Measurements from ENCODE around the gene B3GNT7. TPM values are rescaled to one million over a fixed set of nuclear protein-coding genes. Genes with fewer than 3 reads are reported as not detected.

Gene B3GNT7
- total RNA-seq, 1 experiment from 2014 or later, result 11.0 TPM

DNA sequence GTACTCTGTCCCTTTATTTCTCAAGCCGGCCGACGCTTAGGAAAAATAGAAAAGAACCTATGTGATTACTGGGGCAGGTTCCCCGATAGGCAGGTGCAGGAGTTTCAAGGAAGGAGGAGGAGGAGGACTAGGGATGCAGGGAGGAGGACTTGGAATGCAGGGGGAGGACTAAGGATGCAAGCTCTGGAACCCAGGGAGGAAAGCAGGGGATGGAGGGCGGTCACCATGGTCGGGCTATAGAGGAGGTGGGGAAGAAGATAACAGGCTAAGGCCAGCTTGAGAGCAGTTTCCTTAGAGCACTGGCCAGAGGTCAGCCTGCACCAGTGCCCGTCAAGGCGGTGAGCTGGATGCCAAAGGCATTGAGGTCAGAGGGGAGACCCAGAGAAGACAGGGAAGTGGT lies 18.7 kb upstream of the B3GNT7 start:
- Histone ChIP-seq H3K79me2 (ENCODE audit: low read length) (0 out of 2 replicates have a peak, but pooled peaks cover 3% of the 10 kb centered on the region), H4K20me1 (ENCODE audit: low read length) (no peaks in the 10 kb centered on the region), H3K36me3 (ENCODE audit: low read depth, low read length) (no peaks in the 10 kb centered on the region), H3K9me3 (ENCODE audit: low read length) (no peaks in the 10 kb centered on the region), H3K27ac (ENCODE audit: low read length) (peak overlapping the region; percentile 87; the same call in 1 of the 2 replicates), H3K4me1 (ENCODE audit: insufficient read depth, low read length) (peaks cover 36% of the 10 kb centered on the region), H3K27me3 (ENCODE audit: low read length) (no peaks in the 10 kb centered on the region), H3K4me2 (ENCODE audit: low read length) (no peak overlapping the region), H3F3A (ENCODE audit: low read length, unreplicated experiment) (no peaks in the 10 kb centered on the region), H2AFZ (ENCODE audit: low read length) (no peak overlapping the region), H3K4me3 (ENCODE audit: low read length) (no peak overlapping the region), H3K9ac (ENCODE audit: low read length) (no peak overlapping the region), H3K9me2 (replicated peaks; ENCODE audit: low read length) (no peaks in the 10 kb centered on the region)
- TF ChIP-seq EZH2 (IDR thresholded peaks at IDR 0.05; ENCODE audit: low read length, unreplicated experiment), result no peak
- TF ChIP-seq, protein P1, sequence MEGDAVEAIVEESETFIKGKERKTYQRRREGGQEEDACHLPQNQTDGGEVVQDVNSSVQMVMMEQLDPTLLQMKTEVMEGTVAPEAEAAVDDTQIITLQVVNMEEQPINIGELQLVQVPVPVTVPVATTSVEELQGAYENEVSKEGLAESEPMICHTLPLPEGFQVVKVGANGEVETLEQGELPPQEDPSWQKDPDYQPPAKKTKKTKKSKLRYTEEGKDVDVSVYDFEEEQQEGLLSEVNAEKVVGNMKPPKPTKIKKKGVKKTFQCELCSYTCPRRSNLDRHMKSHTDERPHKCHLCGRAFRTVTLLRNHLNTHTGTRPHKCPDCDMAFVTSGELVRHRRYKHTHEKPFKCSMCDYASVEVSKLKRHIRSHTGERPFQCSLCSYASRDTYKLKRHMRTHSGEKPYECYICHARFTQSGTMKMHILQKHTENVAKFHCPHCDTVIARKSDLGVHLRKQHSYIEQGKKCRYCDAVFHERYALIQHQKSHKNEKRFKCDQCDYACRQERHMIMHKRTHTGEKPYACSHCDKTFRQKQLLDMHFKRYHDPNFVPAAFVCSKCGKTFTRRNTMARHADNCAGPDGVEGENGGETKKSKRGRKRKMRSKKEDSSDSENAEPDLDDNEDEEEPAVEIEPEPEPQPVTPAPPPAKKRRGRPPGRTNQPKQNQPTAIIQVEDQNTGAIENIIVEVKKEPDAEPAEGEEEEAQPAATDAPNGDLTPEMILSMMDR (conservative IDR thresholded peaks at IDR 0.05; ENCODE audit: low read depth, low read length), result no peak
- no peak for TF ChIP-seq EZH2phosphoT487 (IDR thresholded peaks at IDR 0.05; ENCODE audit: borderline replicate concordance, low read length)
- ATAC-seq (no peak), DNase-seq (no peak)
- intact Hi-C loops (cut with micrococcal nuclease), result no loop called here
- CTCF ChIA-PET, result no interaction called here
- BruUV-seq (replicated peaks), result no TSS peak
- POLR2A ChIA-PET (ENCODE audit: unreplicated experiment), result interaction anchor here (0.6 kb wide), 1 partner anchor 391 kb away, joined by 3 read pairs; no protein-coding TSS in a partner anchor

DNA sequence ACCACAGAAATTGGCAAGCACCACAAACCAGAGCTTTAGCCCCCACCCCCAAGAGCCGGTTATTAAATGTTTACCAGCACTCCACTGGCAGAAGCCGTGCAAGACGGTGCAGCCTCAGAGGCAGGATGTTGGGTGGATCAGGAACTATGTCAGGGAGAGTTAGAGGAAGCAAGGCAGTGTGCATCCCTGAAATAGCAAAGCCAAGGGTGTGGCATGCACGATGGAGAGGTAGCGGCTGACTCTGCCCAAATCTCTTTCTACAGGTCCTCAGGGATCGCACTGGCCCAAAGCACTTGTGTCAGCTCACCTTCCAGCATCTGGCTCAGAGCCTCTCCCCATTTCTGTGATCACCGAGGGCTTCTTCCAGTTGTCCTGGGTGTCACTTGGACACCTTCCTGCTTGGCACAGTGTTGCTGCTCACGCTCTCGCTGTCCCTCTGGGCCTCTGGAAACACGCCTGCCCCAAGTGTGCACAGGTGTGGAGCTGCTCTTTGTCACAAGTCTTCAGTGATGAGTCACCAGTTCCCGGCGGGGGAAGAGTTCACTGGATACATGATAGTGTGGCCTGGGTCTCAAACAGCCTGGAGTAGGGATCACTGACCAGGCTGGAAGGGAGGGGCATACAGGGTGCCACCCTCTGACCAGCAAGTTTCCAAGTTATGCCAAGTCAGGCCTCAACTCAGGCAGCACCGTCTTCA lies 17.3 kb upstream of the B3GNT7 start:
- ATAC-seq, result peak; percentile 75
- H3K36me3 ChIP-seq (ENCODE audit: low read depth, low read length), result no peaks in the 10 kb centered on the region
- peak overlapping the region; percentile 87 for H3K27ac ChIP-seq (ENCODE audit: low read length)

More for the DNA sequence above, 17.3 kb upstream of the B3GNT7 start:
- Histone ChIP-seq H3F3A (ENCODE audit: low read length, unreplicated experiment) (no peaks in the 10 kb centered on the region), H2AFZ (ENCODE audit: low read length) (peak overlapping the region; percentile 60), H3K9ac (ENCODE audit: low read length) (peak overlapping the region; percentile 64), H3K4me1 (ENCODE audit: insufficient read depth, low read length) (peaks cover 36% of the 10 kb centered on the region), H3K9me2 (replicated peaks; ENCODE audit: low read length) (no peaks in the 10 kb centered on the region), H4K20me1 (ENCODE audit: low read length) (no peaks in the 10 kb centered on the region), H3K4me3 (ENCODE audit: low read length) (peak overlapping the region; percentile 34; the same call in 1 of the 2 replicates), H3K27me3 (ENCODE audit: low read length) (no peaks in the 10 kb centered on the region), H3K79me2 (ENCODE audit: low read length) (0 out of 2 replicates have a peak, but pooled peaks cover 3% of the 10 kb centered on the region), H3K9me3 (ENCODE audit: low read length) (no peaks in the 10 kb centered on the region), H3K4me2 (ENCODE audit: low read length) (peak overlapping the region; percentile 72)
- peak; percentile 89 for DNase-seq
- TSS peak; percentile 68 for BruUV-seq (replicated peaks)
- TF ChIP-seq EZH2phosphoT487 (IDR thresholded peaks at IDR 0.05; ENCODE audit: borderline replicate concordance, low read length), result no peak
- TF ChIP-seq, protein P1 (conservative IDR thresholded peaks at IDR 0.05; ENCODE audit: low read depth, low read length), result no peak
- no peak for TF ChIP-seq EZH2 (IDR thresholded peaks at IDR 0.05; ENCODE audit: low read length, unreplicated experiment)
- CTCF ChIA-PET, result no interaction called here
- intact Hi-C loops (cut with micrococcal nuclease), result loop anchor here (1.0 kb wide), 2 partner anchors 10 to 13 kb away; no protein-coding TSS in a partner anchor
- POLR2A ChIA-PET (ENCODE audit: unreplicated experiment), result interaction anchor here (0.6 to 1.2 kb wide), 2 partner anchors 10 to 93 kb away, joined by 3 to 6 read pairs; no protein-coding TSS in a partner anchor
